Measurements from ENCODE around the gene DCAF10. TPM values are rescaled to one million over a fixed set of nuclear protein-coding genes. Genes with fewer than 3 reads are reported as not detected.

DCAF10 gene
- total RNA-seq, 1 experiment from 2014 or later, result 24.0 TPM

DNA sequence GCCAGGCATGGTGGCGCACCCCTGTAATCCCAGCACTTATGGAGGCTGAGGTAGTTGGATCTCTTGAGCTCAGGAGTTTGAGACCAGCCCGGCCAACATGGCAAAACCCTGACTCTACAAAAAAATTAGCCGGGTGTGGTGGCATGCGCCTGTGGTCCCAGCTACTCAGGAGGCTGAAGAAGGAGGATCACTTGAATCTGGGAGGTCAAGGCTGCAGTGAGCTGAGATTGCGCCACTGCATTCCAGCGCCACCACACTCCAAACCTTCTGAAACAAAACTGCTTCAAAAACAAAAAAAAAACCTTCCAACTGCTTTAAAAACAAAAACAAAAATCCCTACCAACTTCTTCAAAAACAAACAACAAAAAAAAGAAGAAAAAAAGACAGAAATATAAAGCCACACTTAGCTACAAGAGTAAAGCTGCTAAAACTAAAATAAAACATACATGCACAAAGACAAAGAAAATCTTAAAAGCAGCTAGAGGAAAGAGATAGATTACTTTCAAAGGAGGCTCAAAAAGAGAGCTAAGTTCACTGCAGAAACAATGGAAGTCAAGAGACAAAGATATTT lies 11.4 kb downstream of the DCAF10 start:
- H3K4me3 ChIP-seq (ENCODE audit: low read depth, low read length, poor library complexity, severe bottlenecking), result no peak overlapping the region
- no peaks in the 10 kb centered on the region for H3K27me3 ChIP-seq (replicated peaks; ENCODE audit: insufficient read depth, low read depth, low read length, poor library complexity)
- ChIA-PET POLR2A (ENCODE audit: low non-redundant PET) (interaction anchor here (0.7 kb wide), 1 partner anchor 21 kb away, joined by 3 read pairs; no protein-coding TSS in a partner anchor), CTCF (no interaction called here)
- BruUV-seq (replicated peaks), result no TSS peak
- no peak for DNase-seq (ENCODE audit: low spot score)
- peaks cover 12% of the 10 kb centered on the region for H3K36me3 ChIP-seq (ENCODE audit: insufficient read depth, low read length, poor library complexity, severe bottlenecking)
- peaks cover 3% of the 10 kb centered on the region for H3K4me1 ChIP-seq (ENCODE audit: insufficient read depth, low read length, poor library complexity, severe bottlenecking)
- peak overlapping the region; percentile 41 for H3K27ac ChIP-seq (ENCODE audit: low read depth, low read length, poor library complexity, severe bottlenecking)
- H3K9me3 ChIP-seq (ENCODE audit: low read depth, low read length, poor library complexity, severe bottlenecking), result no peaks in the 10 kb centered on the region
- intact Hi-C loops (cut with micrococcal nuclease; ENCODE audit: unreplicated experiment), result no loop called here
- TF ChIP-seq, protein P1, sequence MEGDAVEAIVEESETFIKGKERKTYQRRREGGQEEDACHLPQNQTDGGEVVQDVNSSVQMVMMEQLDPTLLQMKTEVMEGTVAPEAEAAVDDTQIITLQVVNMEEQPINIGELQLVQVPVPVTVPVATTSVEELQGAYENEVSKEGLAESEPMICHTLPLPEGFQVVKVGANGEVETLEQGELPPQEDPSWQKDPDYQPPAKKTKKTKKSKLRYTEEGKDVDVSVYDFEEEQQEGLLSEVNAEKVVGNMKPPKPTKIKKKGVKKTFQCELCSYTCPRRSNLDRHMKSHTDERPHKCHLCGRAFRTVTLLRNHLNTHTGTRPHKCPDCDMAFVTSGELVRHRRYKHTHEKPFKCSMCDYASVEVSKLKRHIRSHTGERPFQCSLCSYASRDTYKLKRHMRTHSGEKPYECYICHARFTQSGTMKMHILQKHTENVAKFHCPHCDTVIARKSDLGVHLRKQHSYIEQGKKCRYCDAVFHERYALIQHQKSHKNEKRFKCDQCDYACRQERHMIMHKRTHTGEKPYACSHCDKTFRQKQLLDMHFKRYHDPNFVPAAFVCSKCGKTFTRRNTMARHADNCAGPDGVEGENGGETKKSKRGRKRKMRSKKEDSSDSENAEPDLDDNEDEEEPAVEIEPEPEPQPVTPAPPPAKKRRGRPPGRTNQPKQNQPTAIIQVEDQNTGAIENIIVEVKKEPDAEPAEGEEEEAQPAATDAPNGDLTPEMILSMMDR (conservative IDR thresholded peaks at IDR 0.05; ENCODE audit: low read depth, low read length), result no peak
- TF ChIP-seq EZH2 (IDR thresholded peaks at IDR 0.05; ENCODE audit: borderline replicate concordance, low read depth, low read length, poor library complexity, severe bottlenecking), result no peak

DNA sequence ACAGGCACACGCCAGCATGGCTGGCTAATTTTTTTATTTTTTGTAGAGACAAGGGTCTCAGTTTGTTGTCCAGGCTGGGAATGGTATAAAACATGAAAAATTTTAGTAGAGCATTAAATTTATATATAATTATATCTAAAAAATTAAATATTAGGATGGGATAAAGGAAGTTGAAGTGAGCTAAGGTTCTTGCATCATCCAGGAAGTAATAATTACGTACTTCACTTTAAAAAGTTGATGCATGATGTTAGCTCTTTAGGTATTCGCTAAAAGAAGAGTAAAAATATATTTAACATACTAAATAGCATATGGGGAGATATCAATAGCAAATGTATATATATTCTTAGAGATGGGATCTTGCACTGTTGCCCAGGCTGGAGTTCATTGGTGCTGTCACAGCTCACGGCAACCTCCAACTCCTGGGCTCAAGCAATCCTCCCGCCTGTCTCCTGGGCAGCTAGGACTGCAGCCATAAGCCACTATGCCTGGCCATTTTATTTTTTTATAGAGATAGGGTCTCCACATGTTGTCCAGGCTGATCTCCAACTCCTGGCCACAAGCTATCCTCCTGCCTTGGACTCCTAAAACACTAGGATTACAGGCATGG lies 12.3 kb downstream of the DCAF10 start:
- H3K4me1 ChIP-seq (ENCODE audit: insufficient read depth, low read length, poor library complexity, severe bottlenecking), result peaks cover 3% of the 10 kb centered on the region
- no TSS peak for BruUV-seq (replicated peaks)
- no peak overlapping the region for H3K4me3 ChIP-seq (ENCODE audit: low read depth, low read length, poor library complexity, severe bottlenecking)
- peak; percentile 10 for DNase-seq (ENCODE audit: low spot score)
- POLR2A ChIA-PET (ENCODE audit: low non-redundant PET), result interaction anchor here (0.7 kb wide), 1 partner anchor 22 kb away, joined by 3 read pairs; no protein-coding TSS in a partner anchor
- CTCF ChIA-PET, result no interaction called here
- H3K9me3 ChIP-seq (ENCODE audit: low read depth, low read length, poor library complexity, severe bottlenecking), result no peaks in the 10 kb centered on the region
- no peaks in the 10 kb centered on the region for H3K27me3 ChIP-seq (replicated peaks; ENCODE audit: insufficient read depth, low read depth, low read length, poor library complexity)
- H3K27ac ChIP-seq (ENCODE audit: low read depth, low read length, poor library complexity, severe bottlenecking), result peak overlapping the region; percentile 41
- peaks cover 9% of the 10 kb centered on the region for H3K36me3 ChIP-seq (ENCODE audit: insufficient read depth, low read length, poor library complexity, severe bottlenecking)
- TF ChIP-seq EZH2 (IDR thresholded peaks at IDR 0.05; ENCODE audit: borderline replicate concordance, low read depth, low read length, poor library complexity, severe bottlenecking), result no peak
- TF ChIP-seq, protein P1 (conservative IDR thresholded peaks at IDR 0.05; ENCODE audit: low read depth, low read length), result no peak
- intact Hi-C loops (cut with micrococcal nuclease; ENCODE audit: unreplicated experiment), result no loop called here

DNA sequence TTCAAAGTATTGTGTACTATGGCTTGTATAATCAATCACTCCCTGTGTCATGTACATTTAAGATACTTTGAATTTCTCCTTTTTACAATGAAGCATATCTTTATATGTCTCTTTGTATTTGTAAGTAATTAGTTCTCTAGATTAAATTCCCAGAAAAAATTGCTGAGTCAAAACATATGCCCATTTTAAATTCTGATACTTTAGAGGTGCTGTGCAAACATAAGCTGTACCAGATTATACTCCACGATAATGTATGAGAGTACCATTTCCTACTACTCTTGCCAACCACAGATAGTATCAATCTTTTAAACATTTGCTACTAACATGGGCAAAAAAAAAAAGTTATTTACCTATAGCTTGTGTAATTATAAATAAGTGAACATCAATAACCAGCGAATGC lies 18.3 kb downstream of the DCAF10 start:
- Histone ChIP-seq H3K4me1 (ENCODE audit: insufficient read depth, low read length, poor library complexity, severe bottlenecking) (no peaks in the 10 kb centered on the region), H3K27me3 (replicated peaks; ENCODE audit: insufficient read depth, low read depth, low read length, poor library complexity) (no peaks in the 10 kb centered on the region), H3K9me3 (ENCODE audit: low read depth, low read length, poor library complexity, severe bottlenecking) (no peaks in the 10 kb centered on the region), H3K36me3 (ENCODE audit: insufficient read depth, low read length, poor library complexity, severe bottlenecking) (peaks cover 6% of the 10 kb centered on the region), H3K27ac (ENCODE audit: low read depth, low read length, poor library complexity, severe bottlenecking) (no peak overlapping the region), H3K4me3 (ENCODE audit: low read depth, low read length, poor library complexity, severe bottlenecking) (no peak overlapping the region)
- ChIA-PET POLR2A (ENCODE audit: low non-redundant PET) (no interaction called here), CTCF (no interaction called here)
- intact Hi-C loops (cut with micrococcal nuclease; ENCODE audit: unreplicated experiment), result no loop called here
- BruUV-seq (replicated peaks), result no TSS peak
- TF ChIP-seq, protein P1 (conservative IDR thresholded peaks at IDR 0.05; ENCODE audit: low read depth, low read length), result no peak
- TF ChIP-seq EZH2 (IDR thresholded peaks at IDR 0.05; ENCODE audit: borderline replicate concordance, low read depth, low read length, poor library complexity, severe bottlenecking), result no peak
- DNase-seq (ENCODE audit: low spot score), result no peak
